Activated CD8-positive, alpha-beta T cell treated with anti-CD3 and anti-CD28 coated beads, Interleukin-2, amount 10 ng/mL, durations not matched to agents 7 days and 5 days (primary cell): ENCODE measurements around the gene GZMM. TPM values are rescaled to one million over a fixed set of nuclear protein-coding genes. Genes with fewer than 3 reads are reported as not detected.

Source experiments
- ATAC-seq: fragments of 150-1000 bp; cut with Tn5 transposase; one replicate; pipeline ENCODE4 v1.10.0; 2021; ENCODE audit warnings: moderate library complexity
- CTCF ChIA-PET: fragments of 350-600 bp; sonication (Branson Sonifier 250); formaldehyde crosslinking; loops from one replicate; lab custom pipeline; 2021; ENCODE audit warnings: antibody characterized with exemption; lab: Charles Lee
- POLR2A ChIA-PET: fragments of 350-600 bp; sonication (Branson Sonifier 250); formaldehyde crosslinking; loops from one replicate; lab custom pipeline; 2021; ENCODE audit warnings: antibody characterized with exemption; lab: Charles Lee
- DNase-seq: peaks from one replicate; pipeline ENCODE4 v3.0.0-alpha.2; 2020
- H3K27ac Mint-ChIP-seq: one replicate; pipeline ENCODE4 v1.8.0; 2021; ENCODE audit warnings: mild to moderate bottlenecking, mixed read lengths
- H3K27me3 Mint-ChIP-seq: one replicate; pipeline ENCODE4 v1.8.0; 2021; ENCODE audit warnings: low read depth, mixed read lengths
- H3K36me3 Mint-ChIP-seq: one replicate; pipeline ENCODE4 v1.8.0; 2021; ENCODE audit warnings: low read depth, mixed read lengths
- H3K4me1 Mint-ChIP-seq: one replicate; pipeline ENCODE4 v1.8.0; 2021; ENCODE audit warnings: low read depth, mixed read lengths
- H3K4me3 Mint-ChIP-seq: one replicate; pipeline ENCODE4 v1.8.0; 2021; ENCODE audit warnings: mild to moderate bottlenecking, mixed read lengths
- H3K9me3 Mint-ChIP-seq: one replicate; pipeline ENCODE4 v1.8.0; 2022; ENCODE audit warnings: mixed read lengths; ENCODE audit not compliant: insufficient read depth
- total RNA-seq, 2 experiments: library from RNA; stranded (reverse); gene quantifications; one replicate each; pipeline ENCODE4 v1.2.3, GENCODE V29; 2021

GZMM gene
- total RNA-seq, 2 experiments from 2014 or later = 86.9 to 87.3 TPM

- DNase-seq (no peak), ATAC-seq (no peak)
- Mint-ChIP-seq H3K4me1 (peaks cover 44% of the 10 kb centered on the region), H3K27me3 (no peaks in the 10 kb centered on the region), H3K27ac (peak overlapping the region; percentile 54), H3K4me3 (no peak overlapping the region), H3K9me3 (no peaks in the 10 kb centered on the region), H3K36me3 (peaks cover 20% of the 10 kb centered on the region)
- POLR2A ChIA-PET = interaction anchor here (1.3 kb wide), 1 partner anchor 15 kb away, joined by 3 read pairs; no protein-coding TSS in a partner anchor
- CTCF ChIA-PET = no interaction called here
Measured at GRCh38 chr19:513368-514165, 30.3 kb upstream of the GZMM start.

GRCh38 chr19:514166-514663 lies 29.6 kb upstream of the GZMM start:
- DNase-seq (no peak), ATAC-seq (no peak)
- CTCF ChIA-PET = no interaction called here
- POLR2A ChIA-PET = interaction anchor here (1.3 kb wide), 1 partner anchor 14 kb away, joined by 3 read pairs; no protein-coding TSS in a partner anchor
- H3K36me3 Mint-ChIP-seq = peaks cover 15% of the 10 kb centered on the region
- no peak overlapping the region for H3K4me3 Mint-ChIP-seq
- H3K27ac Mint-ChIP-seq = peak overlapping the region; percentile 54
- peaks cover 39% of the 10 kb centered on the region for H3K4me1 Mint-ChIP-seq
- H3K27me3 Mint-ChIP-seq = no peaks in the 10 kb centered on the region
- no peaks in the 10 kb centered on the region for H3K9me3 Mint-ChIP-seq

GRCh38 chr19:517721-518597 lies 25.9 kb upstream of the GZMM start:
- Mint-ChIP-seq H3K36me3 (peaks cover 12% of the 10 kb centered on the region), H3K27me3 (no peaks in the 10 kb centered on the region), H3K4me3 (no peak overlapping the region), H3K9me3 (no peaks in the 10 kb centered on the region), H3K27ac (no peak overlapping the region), H3K4me1 (peaks cover 9% of the 10 kb centered on the region)
- ATAC-seq (no peak), DNase-seq (no peak)
- CTCF ChIA-PET = interaction anchor here (1.2 kb wide), 3 partner anchors 7 to 14 kb away, joined by 3 to 8 read pairs (median 5); partner anchors contain the start of gene CDC34
- POLR2A ChIA-PET = interaction anchor here (1.0 kb wide), 1 partner anchor 12 kb away, joined by 3 read pairs; no protein-coding TSS in a partner anchor

- peak; percentile 89 for ATAC-seq
- H3K4me1 Mint-ChIP-seq = peaks cover 7% of the 10 kb centered on the region
Measured at GRCh38 chr19:518598-519231, 25.1 kb upstream of the GZMM start.

GRCh38 chr19:519449-519865 lies 24.4 kb upstream of the GZMM start:
- no peak overlapping the region for H3K4me3 Mint-ChIP-seq
- no peak overlapping the region for H3K27ac Mint-ChIP-seq
- POLR2A ChIA-PET = no interaction called here
- CTCF ChIA-PET = interaction anchor here (1.2 kb wide), 3 partner anchors 9 to 12 kb away, joined by 3 to 8 read pairs (median 5); partner anchors contain the start of gene CDC34
- H3K36me3 Mint-ChIP-seq = peaks cover 2% of the 10 kb centered on the region
- peaks cover 5% of the 10 kb centered on the region for H3K4me1 Mint-ChIP-seq
- DNase-seq = no peak
- H3K27me3 Mint-ChIP-seq = no peaks in the 10 kb centered on the region
- no peak for ATAC-seq
- no peaks in the 10 kb centered on the region for H3K9me3 Mint-ChIP-seq

More at GRCh38 chr19:518598-519231, 25.1 kb upstream of the GZMM start:
- POLR2A ChIA-PET = interaction anchor here (1.0 kb wide), 1 partner anchor 12 kb away, joined by 3 read pairs; no protein-coding TSS in a partner anchor
- DNase-seq = peak; percentile 70
- Mint-ChIP-seq H3K27ac (no peak overlapping the region), H3K36me3 (peaks cover 8% of the 10 kb centered on the region), H3K4me3 (no peak overlapping the region), H3K9me3 (no peaks in the 10 kb centered on the region), H3K27me3 (no peaks in the 10 kb centered on the region)
- CTCF ChIA-PET = interaction anchor here (1.2 kb wide), 3 partner anchors 8 to 13 kb away, joined by 3 to 8 read pairs (median 5); partner anchors contain the start of gene CDC34

- H3K4me1 Mint-ChIP-seq = no peaks in the 10 kb centered on the region
- POLR2A ChIA-PET = interaction anchor here (2.3 to 2.5 kb wide), 2 partner anchors 9 to 11 kb away, joined by 9 to 11 read pairs; partner anchors contain the start of gene CDC34
Measured at GRCh38 chr19:522726-523125, 21.1 kb upstream of the GZMM start.

GRCh38 chr19:524062-524674 lies 19.7 kb upstream of the GZMM start:
- ChIA-PET POLR2A (no interaction called here), CTCF (interaction anchor here (1.0 to 1.4 kb wide), 2 partner anchors 13 to 18 kb away, joined by 3 read pairs; no protein-coding TSS in a partner anchor)
- H3K4me3 Mint-ChIP-seq = no peak overlapping the region
- no peaks in the 10 kb centered on the region for H3K4me1 Mint-ChIP-seq
- no peak for ATAC-seq
- peaks cover 4% of the 10 kb centered on the region for H3K27me3 Mint-ChIP-seq
- H3K36me3 Mint-ChIP-seq = peaks cover 2% of the 10 kb centered on the region
- no peaks in the 10 kb centered on the region for H3K9me3 Mint-ChIP-seq
- DNase-seq = no peak
- H3K27ac Mint-ChIP-seq = no peak overlapping the region

More at GRCh38 chr19:522726-523125, 21.1 kb upstream of the GZMM start:
- Mint-ChIP-seq H3K27me3 (peaks cover 4% of the 10 kb centered on the region), H3K9me3 (no peaks in the 10 kb centered on the region), H3K4me3 (no peak overlapping the region), H3K27ac (no peak overlapping the region), H3K36me3 (peaks cover 2% of the 10 kb centered on the region)
- no peak for DNase-seq
- CTCF ChIA-PET = interaction anchor here (3.5 kb wide), 1 partner anchor 12 kb away, joined by 33 read pairs; no protein-coding TSS in a partner anchor
- no peak for ATAC-seq

GRCh38 chr19:525029-525428 lies 18.8 kb upstream of the GZMM start:
- Mint-ChIP-seq H3K27me3 (peaks cover 4% of the 10 kb centered on the region), H3K4me1 (peaks cover under 1% of the 10 kb centered on the region), H3K27ac (no peak overlapping the region), H3K36me3 (no peaks in the 10 kb centered on the region), H3K9me3 (no peaks in the 10 kb centered on the region), H3K4me3 (no peak overlapping the region)
- no peak for DNase-seq
- ChIA-PET POLR2A (no interaction called here), CTCF (interaction anchor here (1.4 kb wide), 1 partner anchor 18 kb away, joined by 3 read pairs; no protein-coding TSS in a partner anchor)
- no peak for ATAC-seq

- no peak for DNase-seq
- Mint-ChIP-seq H3K4me1 (peaks cover 7% of the 10 kb centered on the region), H3K27me3 (peaks cover 4% of the 10 kb centered on the region), H3K36me3 (no peaks in the 10 kb centered on the region), H3K4me3 (no peak overlapping the region), H3K27ac (no peak overlapping the region), H3K9me3 (no peaks in the 10 kb centered on the region)
- ChIA-PET CTCF (no interaction called here), POLR2A (no interaction called here)
- no peak for ATAC-seq
Measured at GRCh38 chr19:525857-526419, 17.9 kb upstream of the GZMM start.
